ENCODE measurements around the gene GLIS1. TPM values are rescaled to one million over a fixed set of nuclear protein-coding genes. Genes with fewer than 3 reads are reported as not detected.

The GLIS1 gene
- total and polyA plus RNA-seq, 2 donors (not counting 3 experiments of a cell fraction or from before 2014, with no cell fraction given) = not detected

- Histone ChIP-seq H3K79me2 (ENCODE audit: control insufficient read depth, insufficient read depth, low read length) (no peaks in the 10 kb centered on the region), H3K27me3 (ENCODE audit: control insufficient read depth in 2 of 2, insufficient read depth in 2 of 2, low read length in 2 of 2) (no peaks in the 10 kb centered on the region), H3K9me1 (replicated peaks; ENCODE audit: control insufficient read depth, extremely low read depth, insufficient read depth, low read length) (no peaks in the 10 kb centered on the region), H3K9ac (replicated peaks; ENCODE audit: extremely low read depth, insufficient read depth, low read length) (no peak overlapping the region), H3K9me3 (replicated peaks; ENCODE audit: control insufficient read depth, insufficient read depth, low read length) (no peaks in the 10 kb centered on the region), H4K20me1 (replicated peaks; ENCODE audit: control insufficient read depth, extremely low read depth, insufficient read depth, low read length) (no peaks in the 10 kb centered on the region), H3K4me2 (ENCODE audit: insufficient read depth, low read length) (no peak overlapping the region), H2AFZ (ENCODE audit: low read depth, low read length) (no peak overlapping the region), H3K4me3 (replicated peaks in 1 of 3; ENCODE audit: insufficient read depth in 1 of 3, low read depth in 1 of 3, low read length in 3 of 3) (no peak overlapping the region), H3K27ac (ENCODE audit: insufficient read depth, low read depth, low read length) (no peak overlapping the region), H3K4me1 (ENCODE audit: control insufficient read depth, extremely low read depth, insufficient read depth, low read length) (no peaks in the 10 kb centered on the region), H3K36me3 (ENCODE audit: control insufficient read depth in 2 of 2, extremely low read depth in 1 of 2, insufficient read depth in 2 of 2, low read length in 2 of 2) (no peaks in the 10 kb centered on the region)
- intact Hi-C loops (cut with micrococcal nuclease) (no loop called here), dilution Hi-C loops (cut with MboI; ENCODE audit: extremely low pct_ligation_motif_present, low sequenced_read_pairs) (no loop called here)
- no peak for DNase-seq (ENCODE audit: low read depth, low spot score)
- ChIA-PET CTCF (no interaction called here), POLR2A (no interaction called here)
- no peak for FAIRE-seq
- TF ChIP-seq MAX (IDR thresholded peaks at IDR 0.05; ENCODE audit: insufficient read depth, insufficient read length) (no peak), GATA2 (IDR thresholded peaks at IDR 0.05; ENCODE audit: insufficient read depth, insufficient read length, low read depth, low read length) (no peak), POLR2A (IDR thresholded peaks at IDR 0.05; ENCODE audit: low read depth, low read length) (no peak), CTCF (IDR thresholded peaks at IDR 0.05; ENCODE audit: extremely low read depth in 1 of 2, insufficient read depth in 1 of 2, low read depth in 1 of 2, low read length in 2 of 2) (no peak)
- BruUV-seq (replicated peaks) = no TSS peak
Measured at GRCh38 chr1:53645690-53646078, 93.3 kb downstream of the GLIS1 start.

DNA sequence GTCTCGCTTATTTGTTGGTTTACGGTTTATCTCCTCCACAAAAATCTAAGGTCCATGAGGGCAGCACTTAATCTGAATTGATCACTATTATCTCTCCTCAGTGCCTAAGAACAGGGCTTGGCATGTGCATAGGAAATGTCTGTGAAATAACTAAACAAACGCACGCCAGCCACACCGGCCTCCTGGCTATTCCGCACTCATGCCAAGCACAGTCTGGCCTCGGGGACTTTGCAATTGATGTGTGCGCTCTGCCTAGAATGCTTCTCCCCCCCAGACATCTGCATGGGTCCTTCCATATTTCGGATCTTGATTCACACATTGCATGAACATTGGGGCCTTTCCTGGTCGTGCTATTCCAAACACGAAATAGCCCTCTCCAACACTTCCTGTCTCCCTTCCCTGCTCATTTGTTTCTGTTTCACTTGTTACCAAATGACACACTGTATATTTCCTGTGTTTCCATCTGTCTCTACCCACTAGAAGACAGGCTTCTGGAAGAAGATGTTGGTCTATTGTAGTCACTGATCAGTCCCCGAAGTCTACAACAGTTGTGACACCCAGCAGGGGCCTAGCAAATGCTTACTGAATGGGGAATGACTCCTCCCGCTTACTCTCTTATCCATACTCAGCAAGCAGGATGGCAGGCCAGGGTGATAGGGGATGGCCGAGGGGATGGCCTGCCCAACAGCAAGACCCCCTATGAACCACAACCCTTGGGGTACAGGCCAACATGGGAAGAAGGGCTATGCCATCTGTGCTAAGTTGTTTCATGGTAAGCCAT lies 93.9 kb downstream of the GLIS1 start:
- no peaks in the 10 kb centered on the region for H3K27me3 ChIP-seq (ENCODE audit: control insufficient read depth in 2 of 2, insufficient read depth in 2 of 2, low read length in 2 of 2)
- intact Hi-C loops (cut with micrococcal nuclease) (no loop called here), dilution Hi-C loops (cut with MboI; ENCODE audit: extremely low pct_ligation_motif_present, low sequenced_read_pairs) (no loop called here)
- H2AFZ ChIP-seq (ENCODE audit: low read depth, low read length) = no peak overlapping the region
- ChIA-PET POLR2A (no interaction called here), CTCF (no interaction called here)
- FAIRE-seq (no peak), DNase-seq (ENCODE audit: low read depth, low spot score) (no peak)
- no peaks in the 10 kb centered on the region for H3K36me3 ChIP-seq (ENCODE audit: control insufficient read depth in 2 of 2, extremely low read depth in 1 of 2, insufficient read depth in 2 of 2, low read length in 2 of 2)
- H3K9me1 ChIP-seq (replicated peaks; ENCODE audit: control insufficient read depth, extremely low read depth, insufficient read depth, low read length) = no peaks in the 10 kb centered on the region
- H3K9me3 ChIP-seq (replicated peaks; ENCODE audit: control insufficient read depth, insufficient read depth, low read length) = no peaks in the 10 kb centered on the region
- no peak overlapping the region for H3K4me2 ChIP-seq (ENCODE audit: insufficient read depth, low read length)
- H3K9ac ChIP-seq (replicated peaks; ENCODE audit: extremely low read depth, insufficient read depth, low read length) = no peak overlapping the region
- H4K20me1 ChIP-seq (replicated peaks; ENCODE audit: control insufficient read depth, extremely low read depth, insufficient read depth, low read length) = no peaks in the 10 kb centered on the region
- H3K4me3 ChIP-seq (replicated peaks in 1 of 3; ENCODE audit: insufficient read depth in 1 of 3, low read depth in 1 of 3, low read length in 3 of 3) = no peak overlapping the region
- no peaks in the 10 kb centered on the region for H3K4me1 ChIP-seq (ENCODE audit: control insufficient read depth, extremely low read depth, insufficient read depth, low read length)
- H3K79me2 ChIP-seq (ENCODE audit: control insufficient read depth, insufficient read depth, low read length) = no peaks in the 10 kb centered on the region
- BruUV-seq (replicated peaks) = no TSS peak
- H3K27ac ChIP-seq (ENCODE audit: insufficient read depth, low read depth, low read length) = no peak overlapping the region
- TF ChIP-seq CTCF (IDR thresholded peaks at IDR 0.05; ENCODE audit: extremely low read depth in 1 of 2, insufficient read depth in 1 of 2, low read depth in 1 of 2, low read length in 2 of 2) (no peak), FOS (IDR thresholded peaks at IDR 0.05; ENCODE audit: borderline replicate concordance, insufficient read depth, low read length) (no peak), EZH2 (IDR thresholded peaks at IDR 0.05; ENCODE audit: borderline replicate concordance, low read depth, low read length, severe bottlenecking) (no peak), GATA2 (IDR thresholded peaks at IDR 0.05; ENCODE audit: insufficient read depth, insufficient read length, low read depth, low read length) (no peak), MAX (IDR thresholded peaks at IDR 0.05; ENCODE audit: insufficient read depth, insufficient read length) (no peak), POLR2AphosphoS5 (IDR thresholded peaks at IDR 0.05; ENCODE audit: insufficient read depth, low read depth, low read length) (no peak), JUN (IDR thresholded peaks at IDR 0.05; ENCODE audit: borderline replicate concordance, insufficient read depth, insufficient read length, low read depth) (no peak), MYC (IDR thresholded peaks at IDR 0.05; ENCODE audit: low read depth, low read length) (no peak), POLR2A (IDR thresholded peaks at IDR 0.05; ENCODE audit: low read depth, low read length) (no peak)
